ENCODE results near the gene RNF167.
"Not testable (repeated sequence)": the region's sequence is repeated elsewhere in the genome, so short reads cannot be mapped to it uniquely, and the experiment has no call there.

The RNF167 gene

DNA sequence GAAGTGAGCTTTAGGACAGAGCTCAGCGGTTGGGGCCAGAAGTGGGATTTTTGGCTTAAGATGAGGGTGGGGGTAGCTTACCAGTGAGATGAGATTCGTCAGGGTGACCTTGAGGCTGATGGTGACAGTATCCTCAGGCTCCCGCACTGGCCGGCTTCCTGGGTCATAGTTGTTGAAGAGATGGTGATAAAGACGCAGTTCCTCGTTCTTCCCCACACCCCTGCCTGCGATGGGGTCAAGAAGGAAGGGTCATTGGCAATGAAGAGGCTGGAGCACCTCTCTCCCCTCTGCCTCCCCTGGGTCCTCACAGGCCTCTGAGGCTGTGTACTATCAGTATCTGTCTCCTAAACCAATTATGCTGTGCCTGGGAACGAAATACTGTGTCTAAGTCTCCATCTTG is 37.5 kb upstream of the RNF167 start:
- DNase-seq (ENCODE audit: low read depth in 2 of 2): no peak

GRCh38 chr17:4903051-4903818 is 36.8 kb upstream of the RNF167 start, which contains the start of gene CHRNE:
Gene CHRNE, minus strand, starts transcription at chr17:4903098. Its CDS starts 35 bp downstream, at chr17:4903063.
- DNase-seq (ENCODE audit: low read depth in 2 of 2): no peak

DNA sequence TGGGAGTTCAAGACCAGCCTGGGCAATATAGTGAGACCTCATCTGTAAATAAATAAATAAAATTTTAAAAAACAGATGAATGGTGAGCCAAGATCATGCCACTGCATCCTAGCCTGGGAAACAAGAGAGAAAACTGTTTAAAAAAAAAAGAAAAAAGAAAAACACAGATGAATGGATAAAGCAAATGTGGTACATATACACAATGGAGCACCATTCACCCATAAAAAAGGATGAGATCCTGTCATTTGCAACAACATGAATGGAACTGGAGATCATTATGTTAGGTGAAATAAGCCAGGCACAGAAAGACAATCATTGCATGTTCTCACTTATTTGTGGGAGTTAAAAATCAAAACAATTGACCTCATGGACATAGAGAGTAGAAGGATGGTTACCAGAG is 33.4 kb upstream of the RNF167 start:
- not testable (repeated sequence) for DNase-seq (ENCODE audit: low read depth in 2 of 2)

DNA sequence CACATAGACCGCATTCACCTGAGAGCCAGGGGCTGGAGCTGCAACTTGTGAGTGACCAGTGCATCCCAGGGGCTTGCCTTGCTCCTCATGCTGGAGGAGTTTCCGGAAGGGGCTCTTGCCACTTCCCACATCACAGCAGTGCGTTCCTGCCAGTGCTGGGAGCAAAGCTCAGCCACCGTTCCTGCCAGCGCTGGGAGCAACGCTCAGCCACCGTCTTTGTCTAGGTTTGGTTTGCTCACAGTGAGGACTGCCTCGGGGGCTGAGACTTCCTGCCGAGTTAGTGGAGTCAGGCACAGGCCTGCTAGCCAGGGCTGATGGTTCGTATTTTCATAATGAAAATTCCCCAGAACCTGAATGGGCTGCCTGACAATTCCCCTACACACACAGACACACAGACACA is 31.8 kb upstream of the RNF167 start:
- DNase-seq (ENCODE audit: low read depth in 2 of 2): no peak

GRCh38 chr17:4908711-4909496 is 31.2 kb upstream of the RNF167 start:
- DNase-seq (ENCODE audit: low read depth in 2 of 2): peak; percentile 68 to 69

DNA sequence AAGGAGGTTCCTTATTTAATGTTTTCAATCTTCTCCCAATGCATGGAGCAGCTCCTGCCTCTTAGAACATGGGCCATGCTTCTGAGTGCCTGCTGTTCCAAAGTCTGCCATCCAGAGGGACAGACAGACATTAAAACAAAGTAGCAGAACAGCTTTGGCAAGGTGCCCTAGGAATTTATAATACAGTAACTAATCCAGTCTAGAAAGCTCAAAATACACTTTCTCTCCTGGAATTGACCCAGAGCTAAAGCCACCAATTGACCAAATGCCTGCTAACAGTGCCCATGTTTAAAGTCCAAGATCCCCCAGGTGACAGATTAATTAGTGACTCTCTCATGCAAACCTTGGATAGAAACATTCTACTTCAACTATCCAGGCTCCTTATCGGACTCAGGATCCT is 26.1 kb upstream of the RNF167 start:
- no peak for DNase-seq (ENCODE audit: low read depth in 2 of 2)

DNA sequence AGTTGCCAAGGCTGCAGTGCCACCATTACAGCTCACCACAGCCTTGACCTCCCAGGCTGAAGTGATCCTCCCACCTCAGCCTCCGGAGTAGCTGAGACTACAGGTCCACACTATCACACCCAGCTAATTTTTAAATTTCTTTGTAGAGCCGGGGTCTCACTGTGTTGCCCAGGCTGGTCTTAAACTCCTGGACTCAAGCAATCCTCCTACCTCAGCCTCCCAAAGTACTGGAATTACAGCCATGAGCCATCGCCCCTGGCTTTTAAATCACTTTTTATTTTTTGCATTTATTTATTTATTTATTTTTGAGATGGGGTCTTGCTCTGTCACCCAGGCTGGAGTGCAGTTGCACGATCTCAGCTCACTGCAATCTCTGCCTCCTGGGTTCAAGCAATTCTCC is 25.5 kb upstream of the RNF167 start:
- DNase-seq (ENCODE audit: low read depth in 2 of 2): not testable (repeated sequence)

DNA sequence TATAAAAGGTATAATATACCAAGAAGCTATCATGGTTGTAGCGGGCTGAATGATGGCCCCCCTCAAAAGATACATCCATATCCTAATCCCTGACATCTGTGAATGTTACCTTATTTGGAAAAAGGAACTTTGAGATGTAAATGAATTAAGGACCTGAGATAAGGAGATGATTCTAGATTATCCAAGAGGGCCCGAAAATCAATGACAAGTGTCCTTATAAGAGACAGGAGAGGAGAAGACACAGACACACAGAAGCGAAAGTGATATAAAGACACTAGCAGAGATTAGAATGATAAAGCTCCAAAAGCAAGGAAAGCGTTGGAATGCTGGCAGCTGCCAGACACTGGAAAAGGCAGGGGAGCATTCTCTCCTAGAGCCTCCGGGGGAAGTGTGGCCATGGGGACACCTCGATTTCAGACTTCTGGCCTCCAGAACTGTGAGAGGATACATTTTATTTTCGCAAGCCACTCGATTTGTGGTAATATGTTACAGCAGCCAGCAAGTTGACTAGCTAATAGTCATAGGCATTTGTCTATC is 20.5 kb upstream of the RNF167 start:
- no peak for DNase-seq (ENCODE audit: low read depth in 2 of 2)

DNA sequence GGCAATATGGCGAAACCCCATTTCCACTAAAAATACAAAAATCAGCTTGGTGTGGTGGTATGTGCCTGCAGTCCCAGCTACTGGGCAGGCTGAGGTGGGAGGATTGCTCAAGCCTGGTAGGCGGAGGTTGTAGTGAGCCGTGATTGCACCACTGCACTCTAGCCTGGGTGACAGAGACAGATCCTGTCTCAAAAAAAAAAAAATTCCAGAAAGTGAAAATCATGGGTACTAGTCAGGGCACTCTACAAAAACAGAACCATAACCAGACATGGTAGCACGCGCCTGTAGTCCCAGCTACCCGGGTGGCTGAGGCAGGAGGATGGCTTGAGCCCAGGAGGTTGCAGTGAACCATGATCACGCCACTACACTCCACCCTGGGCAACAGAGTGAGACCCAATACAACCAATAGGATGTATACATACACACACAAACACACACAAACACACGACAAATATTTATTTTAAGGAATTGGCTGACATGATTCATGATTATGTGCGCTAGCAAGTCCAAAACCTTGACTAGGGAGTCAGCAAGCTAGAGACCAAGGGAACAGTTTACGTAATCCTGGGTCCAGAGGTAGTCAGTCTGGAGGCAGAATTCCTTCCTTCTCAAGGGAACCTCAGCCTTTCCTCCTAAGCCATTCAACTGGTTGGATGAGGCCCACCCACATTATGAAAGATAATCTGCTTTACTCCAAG is 19.6 kb upstream of the RNF167 start:
- no peak for DNase-seq (ENCODE audit: low read depth in 2 of 2)

DNA sequence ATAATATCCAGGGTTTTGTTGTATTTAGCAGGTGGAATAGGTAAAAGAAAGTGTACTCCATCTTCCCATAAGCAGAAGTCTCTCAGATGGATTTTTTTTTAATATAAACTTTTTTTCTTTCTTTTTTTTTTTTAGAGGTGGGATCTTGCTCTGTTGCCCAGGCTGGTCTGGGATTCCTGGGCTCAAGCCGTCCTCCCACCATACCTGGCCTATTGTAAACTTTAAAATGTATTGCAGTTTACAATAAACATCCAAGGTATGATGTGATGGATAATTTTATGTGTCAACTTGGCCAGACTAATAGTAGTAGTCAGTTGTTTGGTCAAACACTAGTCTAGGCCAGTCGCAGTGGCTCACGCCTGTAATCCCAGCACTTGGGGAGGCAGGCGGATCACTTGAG is 18.7 kb upstream of the RNF167 start:
- no peak for DNase-seq (ENCODE audit: low read depth in 2 of 2)

GRCh38 chr17:4926577-4927335 is 13.3 kb upstream of the RNF167 start:
- DNase-seq (ENCODE audit: low read depth in 2 of 2): not testable (repeated sequence)

DNA sequence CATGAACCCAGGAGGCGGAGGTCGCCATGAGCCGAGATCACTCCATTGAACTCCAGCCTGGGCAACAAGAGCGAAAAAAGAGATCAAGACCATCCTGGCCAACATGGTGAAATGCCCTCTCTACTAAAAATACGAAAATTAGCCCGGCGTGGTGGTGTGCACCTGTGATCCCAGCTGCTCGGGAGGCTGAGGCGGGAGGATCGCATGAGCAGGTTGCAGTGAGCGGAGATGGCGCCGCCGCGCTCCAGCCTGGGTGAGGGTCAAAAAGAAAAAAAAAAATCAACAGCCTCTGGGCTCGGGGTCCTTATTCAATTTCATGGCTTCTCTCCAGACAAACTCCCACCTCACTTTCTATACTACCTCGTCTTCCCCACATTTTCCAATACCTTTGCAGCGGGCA is 11.2 kb upstream of the RNF167 start:
- DNase-seq (ENCODE audit: low read depth in 2 of 2): no peak

GRCh38 chr17:4931963-4932362 is 8.1 kb upstream of the RNF167 start, which contains the start of gene GP1BA:
Gene GP1BA, plus strand, starts transcription at chr17:4932277. Its CDS starts 328 bp downstream, at chr17:4932605.
- DNase-seq (ENCODE audit: low read depth in 2 of 2): no peak

- no peak for DNase-seq (ENCODE audit: low read depth in 2 of 2)
Measured at GRCh38 chr17:4932756-4933155, 7.3 kb upstream of the RNF167 start.

- no peak for DNase-seq (ENCODE audit: low read depth in 2 of 2)
Measured at GRCh38 chr17:4933646-4934045, 6.4 kb upstream of the RNF167 start.

- no peak for DNase-seq (ENCODE audit: low read depth in 2 of 2)
Measured at GRCh38 chr17:4934173-4934979, 5.7 kb upstream of the RNF167 start.

DNA sequence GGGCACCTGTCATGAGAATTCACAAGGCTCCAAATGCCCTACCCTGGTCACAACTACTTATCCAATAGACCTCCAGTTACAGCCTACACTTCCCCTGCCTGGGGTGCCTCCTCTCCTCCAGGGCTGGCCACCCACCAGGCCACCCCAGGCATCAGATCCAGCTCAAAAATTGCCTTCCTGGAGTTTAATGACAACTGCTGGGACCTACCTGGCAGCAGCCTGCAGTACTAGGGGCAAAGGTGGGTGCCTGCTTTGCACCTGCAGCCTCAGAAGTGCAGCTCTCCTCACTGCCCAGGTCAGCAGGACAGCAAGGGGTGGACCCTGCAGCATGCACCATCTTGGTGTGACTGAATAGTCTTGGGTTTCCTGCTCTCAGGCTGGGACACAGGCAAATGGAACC is 4.4 kb upstream of the RNF167 start:
- no peak for DNase-seq (ENCODE audit: low read depth in 2 of 2)

DNA sequence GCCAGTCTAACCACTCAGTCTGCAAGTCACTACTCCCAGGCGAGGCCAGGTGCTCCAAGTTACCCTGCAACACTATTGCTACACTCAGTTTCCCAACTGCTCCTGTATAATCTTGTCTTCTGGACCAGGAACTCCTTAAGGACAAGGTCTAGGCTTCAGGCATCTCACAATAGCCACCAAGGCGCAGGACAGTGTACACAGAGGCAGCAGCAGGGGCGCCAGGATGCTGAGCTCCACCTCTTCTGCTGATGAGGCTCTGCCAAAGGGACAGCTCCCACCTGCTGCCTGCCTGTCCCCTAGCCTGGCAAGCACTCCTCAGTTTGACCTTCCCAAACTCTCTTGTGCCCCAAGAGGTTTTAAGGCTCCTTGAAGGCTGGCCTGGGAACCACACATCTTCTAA is 3.6 kb upstream of the RNF167 start:
- no peak for DNase-seq (ENCODE audit: low read depth in 2 of 2)

GRCh38 chr17:4937553-4937952 is 2.5 kb upstream of the RNF167 start:
- no peak for DNase-seq (ENCODE audit: low read depth in 2 of 2)

DNA sequence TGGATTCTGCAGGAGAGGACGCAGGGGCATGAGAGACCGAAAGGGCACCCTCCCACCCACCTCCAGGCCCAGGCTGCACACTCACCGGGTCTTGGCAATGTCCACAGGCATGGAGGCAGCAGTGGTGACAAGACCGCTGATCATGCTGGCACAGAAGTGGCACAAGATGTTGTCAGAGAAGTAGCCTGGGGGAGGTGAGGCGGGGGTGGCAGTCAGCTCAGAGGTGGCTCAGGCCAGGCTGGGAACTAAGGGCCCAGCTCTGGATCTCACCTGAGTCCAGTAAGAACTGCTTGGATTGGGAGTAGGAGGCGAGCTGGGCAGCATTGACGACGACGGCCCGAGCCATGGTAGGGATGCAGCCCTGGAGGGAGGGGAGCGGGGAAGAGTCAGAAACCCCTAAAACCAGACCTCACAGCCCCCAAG is 2.0 kb upstream of the RNF167 start:
- no peak for DNase-seq (ENCODE audit: low read depth in 2 of 2)
